IMR-90 (cell line): ENCODE measurements around the gene PTPRH. TPM values are rescaled to one million over a fixed set of nuclear protein-coding genes. Genes with fewer than 3 reads are reported as not detected.

Experiments used
- ATAC-seq: fragments of 200-7000 bp; cut with Tn5 transposase; 2 replicates; pipeline ENCODE4 v1.9.1; 2020; ENCODE audit warnings: low read depth, mild to moderate bottlenecking, moderate library complexity
- BruUV-seq: library from RNA; stranded (reverse); fragments of 400-500 nt; replicated peaks from 2 replicates; lab custom pipeline; 2021; lab: Mats Ljungman, UMichigan
- CTCF ChIA-PET: fragments of 300-600 bp; formaldehyde crosslinking; extraction: SDS; loops from one replicate; lab custom pipeline; 2021; ENCODE audit warnings: antibody characterized with exemption; lab: Yijun Ruan, JAX
- POLR2A ChIA-PET: fragments of 300-600 bp; sonication (Branson Sonifier 250); formaldehyde crosslinking; loops from one replicate; lab custom pipeline; 2022; ENCODE audit warnings: antibody characterized with exemption; ENCODE audit not compliant: unreplicated experiment; lab: Charles Lee
- DNase-seq: peaks from one replicate; pipeline ENCODE4 v3.0.0; 2013
- H2AFZ ChIP-seq: replicated peaks from 2 replicates; pipeline ENCODE3; 2013; ENCODE audit warnings: low read length, mild to moderate bottlenecking; ENCODE audit not compliant: poor library complexity
- H2AK5ac ChIP-seq: 2 replicates; pipeline ENCODE4 v1.6.1; 2013; ENCODE audit warnings: low read depth, low read length, inconsistent platforms
- H2AK9ac ChIP-seq: replicated peaks from 2 replicates; pipeline ENCODE3; 2013; ENCODE audit warnings: mild to moderate bottlenecking, low read depth, low read length, moderate library complexity; ENCODE audit not compliant: poor library complexity
- H2BK120ac ChIP-seq: 2 replicates; pipeline ENCODE4 v1.6.1; 2013; ENCODE audit warnings: low read depth, low read length, inconsistent platforms
- H2BK15ac ChIP-seq: 3 replicates; pipeline ENCODE4 v1.6.1; 2013; ENCODE audit warnings: low read depth, low read length, inconsistent platforms
- H2BK20ac ChIP-seq: 2 replicates; pipeline ENCODE4 v1.6.1; 2013; ENCODE audit warnings: low read depth, mild to moderate bottlenecking, inconsistent platforms, low read length, moderate library complexity
- H2BK5ac ChIP-seq: 2 replicates; pipeline ENCODE4 v1.6.1; 2013; ENCODE audit warnings: mild to moderate bottlenecking, low read depth, low read length, inconsistent platforms; ENCODE audit not compliant: poor library complexity, severe bottlenecking
- H3K14ac ChIP-seq: replicated peaks from 2 replicates; pipeline ENCODE4 v1.6.1; 2013; ENCODE audit warnings: low read depth, low read length, inconsistent platforms
- H3K18ac ChIP-seq: 2 replicates; pipeline ENCODE4 v1.6.1; 2013; ENCODE audit warnings: low read depth, low read length, control low read depth
- H3K23ac ChIP-seq: 2 replicates; pipeline ENCODE4 v1.6.1; 2013; ENCODE audit warnings: low read depth, low read length, inconsistent platforms
- H3K27ac ChIP-seq: 2 replicates; pipeline ENCODE4 v1.5.1; 2013; ENCODE audit warnings: mild to moderate bottlenecking, control low read depth, low read length; ENCODE audit not compliant: insufficient read depth
- H3K27me3 ChIP-seq: 2 replicates; pipeline ENCODE4 v1.6.1; 2013; ENCODE audit warnings: low read length; ENCODE audit not compliant: control insufficient read depth, insufficient read depth
- H3K36me3 ChIP-seq: 2 replicates; pipeline ENCODE4 v1.6.1; 2013; ENCODE audit warnings: low read length, mixed read lengths; ENCODE audit not compliant: control insufficient read depth, insufficient read depth
- H3K4ac ChIP-seq: 2 replicates; pipeline ENCODE4 v1.6.1; 2013; ENCODE audit warnings: low read depth, low read length, inconsistent platforms
- H3K4me1 ChIP-seq: 2 replicates; pipeline ENCODE4 v1.6.1; 2013; ENCODE audit warnings: low read length, mixed read lengths; ENCODE audit not compliant: control insufficient read depth, insufficient read depth
- H3K4me2 ChIP-seq: 2 replicates; pipeline ENCODE4 v1.6.1; 2013; ENCODE audit warnings: low read depth, mild to moderate bottlenecking, control low read depth, low read length, moderate library complexity
- H3K4me3 ChIP-seq: 2 replicates; pipeline ENCODE4 v1.5.1; 2013; ENCODE audit warnings: low read depth, mild to moderate bottlenecking, control low read depth, low read length, moderate library complexity; ENCODE audit not compliant: insufficient read depth
- H3K56ac ChIP-seq: 2 replicates; pipeline ENCODE4 v1.6.1; 2013; ENCODE audit warnings: low read length, inconsistent platforms; ENCODE audit not compliant: insufficient read depth; ENCODE audit errors: extremely low read depth
- H3K79me1 ChIP-seq, 2 experiments: 2 replicates each; pipeline ENCODE4 v1.6.1; 2013; ENCODE audit warnings: low read length in 2 of 2, inconsistent platforms in 1 of 2, low read depth in 1 of 2
- H3K9ac ChIP-seq: 2 replicates; pipeline ENCODE4 v1.6.1; 2013; ENCODE audit warnings: low read depth, low read length, control low read depth
- H3K9me1 ChIP-seq: 2 replicates; pipeline ENCODE4 v1.6.1; 2013; ENCODE audit warnings: low read length, inconsistent platforms; ENCODE audit not compliant: insufficient read depth
- H3K9me3 ChIP-seq: 2 replicates; pipeline ENCODE4 v1.6.1; 2013; ENCODE audit warnings: low read length; ENCODE audit not compliant: control insufficient read depth, insufficient read depth
- H4K20me1 ChIP-seq: 2 replicates; pipeline ENCODE4 v1.6.1; 2013; ENCODE audit warnings: low read length, inconsistent platforms; ENCODE audit not compliant: insufficient read depth
- H4K5ac ChIP-seq: 2 replicates; pipeline ENCODE4 v1.6.1; 2013; ENCODE audit warnings: mild to moderate bottlenecking, low read depth, low read length, control low read depth
- H4K8ac ChIP-seq, 2 experiments: 2 replicates each; pipeline ENCODE4 v1.6.1; 2013; ENCODE audit warnings: low read depth in 2 of 2, low read length in 2 of 2, control low read depth in 1 of 2, inconsistent platforms in 1 of 2
- H4K91ac ChIP-seq: 2 replicates; pipeline ENCODE4 v1.6.1; 2013; ENCODE audit warnings: low read depth, low read length, inconsistent platforms; ENCODE audit not compliant: insufficient read depth
- CEBPB ChIP-seq: IDR thresholded peaks from 2 replicates; pipeline ENCODE4 v1.6.1; 2012; ENCODE audit warnings: low read depth, low read length, improper control_type of control experiment
- ELK1 ChIP-seq: fragments of 150-350 bp; IDR thresholded peaks from 2 replicates; pipeline ENCODE4 v1.6.1; 2016; ENCODE audit warnings: low read depth, mild to moderate bottlenecking, low read length, moderate library complexity, borderline replicate concordance
- FOS ChIP-seq: fragments of 150-350 bp; IDR thresholded peaks from 2 replicates; pipeline ENCODE4 v1.6.1; 2016; ENCODE audit warnings: low read depth, low read length
- MAFK ChIP-seq: IDR thresholded peaks from 2 replicates; pipeline ENCODE4 v1.6.1; 2012; ENCODE audit warnings: low read depth, low read length, improper control_type of control experiment
- MAZ ChIP-seq: IDR thresholded peaks from 2 replicates; pipeline ENCODE4 v1.6.1; 2012; ENCODE audit warnings: low read depth, mild to moderate bottlenecking, low read length, improper control_type of control experiment, moderate library complexity, borderline replicate concordance
- MXI1 ChIP-seq: IDR thresholded peaks from 2 replicates; pipeline ENCODE4 v1.6.1; 2012; ENCODE audit warnings: low read depth, mild to moderate bottlenecking, low read length, moderate library complexity, borderline replicate concordance
- NFE2L2 ChIP-seq: fragments of 150-350 bp; IDR thresholded peaks from 2 replicates; pipeline ENCODE4 v1.6.1; 2016; ENCODE audit warnings: low read depth, mild to moderate bottlenecking, low read length
- POLR2A ChIP-seq: IDR thresholded peaks from 2 replicates; pipeline ENCODE4 v1.6.1; 2012; ENCODE audit warnings: mild to moderate bottlenecking, low read depth, low read length
- RAD21 ChIP-seq: IDR thresholded peaks from 2 replicates; pipeline ENCODE4 v1.6.1; 2012; ENCODE audit warnings: low read length, improper control_type of control experiment
- RCOR1 ChIP-seq: IDR thresholded peaks from 2 replicates; pipeline ENCODE4 v1.6.1; 2012; ENCODE audit warnings: mild to moderate bottlenecking, low read length, improper control_type of control experiment; ENCODE audit not compliant: insufficient replicate concordance
- RFX5 ChIP-seq: IDR thresholded peaks from 2 replicates; pipeline ENCODE4 v1.8.0; 2012; ENCODE audit warnings: low read depth, mild to moderate bottlenecking, low read length, moderate library complexity
- SMC3 ChIP-seq: fragments of 150-350 bp; IDR thresholded peaks from 2 replicates; pipeline ENCODE4 v1.6.1; 2016; ENCODE audit warnings: low read depth, mild to moderate bottlenecking, antibody characterized with exemption, low read length, moderate library complexity
- USF2 ChIP-seq: fragments of 150-350 bp; IDR thresholded peaks from 2 replicates; pipeline ENCODE4 v1.6.1; 2017; ENCODE audit warnings: mild to moderate bottlenecking, antibody characterized with exemption, low read length, low read depth
- WGBS, 2 experiments: methylation state at CpG; one replicate each; pipeline versions ENCODE4 v1.1.5 to v1.1.7; 2013; ENCODE audit warnings: missing lambda C conversion rate in 2 of 2; ENCODE audit not compliant: insufficient read length in 1 of 2; ENCODE audit errors: extremely low coverage in 2 of 2; 5-methylcytosine and 5-hydroxymethylcytosine counted together
- dilution Hi-C: fragments of 300-500 bp; cut with HindIII; formaldehyde crosslinking; loops from one replicate; pipeline ENCODE4 v1.14.3; 2018; ENCODE audit warnings: low sequenced_read_pairs; ENCODE audit not compliant: unreplicated experiment
- in situ Hi-C: fragments of 300-500 bp; cut with MboI; formaldehyde crosslinking; loops from 3 replicates; pipeline ENCODE4 v1.14.3; 2019; ENCODE audit warnings: low sequenced_read_pairs, inconsistent platforms, mixed read lengths
- intact Hi-C: fragments of 100-400 bp; cut with micrococcal nuclease; formaldehyde crosslinking; loops from 2 replicates; pipeline ENCODE4 v1.10.0; 2022
- polyA plus RNA-seq, 3 experiments: library from polyadenylated mRNA; depleted of rRNA; stranded (reverse); fragments of >200 nt; gene quantifications; 2 replicates each; pipeline ENCODE4 v1.2.3, GENCODE V29; 2012; ENCODE audit warnings: low replicate concordance in 1 of 3
- total RNA-seq: library from RNA; depleted of rRNA; stranded (reverse); fragments of >200 nt; gene quantifications from 2 replicates; pipeline ENCODE4 v1.2.3, GENCODE V29; 2012

PTPRH gene
- total and polyA plus RNA-seq, 2 of the 4 experiments (the other 2 are of a cell fraction) = 1.3 to 3.4 TPM

GRCh38 chr19:55248166-55248675 is 38.9 kb upstream of the PTPRH start:
- no peak overlapping the region for H3K27ac ChIP-seq
- WGBS, 2 experiments = 100% methylated on average over 2 of the region's 10 CpGs; no CpG with 5 or more reads in 1 of the 2 experiments
- no peak overlapping the region for H2AK5ac ChIP-seq
- H3K79me1 ChIP-seq = peaks cover 12 to 87% of the 10 kb centered on the region in 2 experiments
- no peak overlapping the region for H2BK5ac ChIP-seq
- no peak overlapping the region for H3K18ac ChIP-seq
- H4K5ac ChIP-seq = no peak overlapping the region
- in situ Hi-C loops (no loop called here), intact Hi-C loops (no loop called here), dilution Hi-C loops (no loop called here)
- no peak overlapping the region for H2BK15ac ChIP-seq
- CTCF ChIA-PET = no interaction called here
- no peak overlapping the region for H3K9ac ChIP-seq
- ATAC-seq (no peak), DNase-seq (no peak)
- H3K56ac ChIP-seq = no peak overlapping the region
- H2BK120ac ChIP-seq = no peak overlapping the region
- H3K4me1 ChIP-seq = 0 out of 2 replicates have a peak, but pooled peaks cover 1% of the 10 kb centered on the region
- no peaks in the 10 kb centered on the region for H3K27me3 ChIP-seq
- H3K4ac ChIP-seq = no peak overlapping the region
- H4K91ac ChIP-seq = no peak overlapping the region
- H2AFZ ChIP-seq = peak overlapping the region; percentile 43
- no peak overlapping the region for H3K14ac ChIP-seq
- no TSS peak for BruUV-seq
- TF ChIP-seq POLR2A (no peak), RAD21 (no peak), USF2 (no peak), MXI1 (no peak), SMC3 (no peak), RCOR1 (no peak), MAFK (no peak), MAZ (no peak), RFX5 (no peak), FOS (no peak), CEBPB (no peak), ELK1 (no peak), NFE2L2 (no peak)
- H3K4me2 ChIP-seq = no peak overlapping the region
- H4K8ac ChIP-seq = no peak overlapping the region
- H3K9me3 ChIP-seq = no peaks in the 10 kb centered on the region
- peaks cover 23% of the 10 kb centered on the region for H3K9me1 ChIP-seq
- peaks cover 27% of the 10 kb centered on the region for H3K36me3 ChIP-seq
- H2BK20ac ChIP-seq = no peak overlapping the region
- no peak overlapping the region for H3K23ac ChIP-seq
- no peak overlapping the region for H3K4me3 ChIP-seq
- H4K20me1 ChIP-seq = peaks cover 71% of the 10 kb centered on the region
- POLR2A ChIA-PET = no interaction called here
- no peak overlapping the region for H2AK9ac ChIP-seq
